Fibroblast of the aortic adventitia (primary cell): ENCODE results near the gene DAZ2. TPM values are rescaled to one million over a fixed set of nuclear protein-coding genes. Genes with fewer than 3 reads are reported as not detected.
"Not testable (repeated sequence)": the region's sequence is repeated elsewhere in the genome, so short reads cannot be mapped to it uniquely, and the experiment has no call there.

Source experiments
- DNase-seq: peaks from one replicate; pipeline ENCODE4 v3.0.0-alpha.2; 2010; ENCODE audit warnings: low read depth
- H3K4me3 ChIP-seq: 2 replicates; pipeline ENCODE4 v1.5.1; 2011; ENCODE audit warnings: low read depth, mild to moderate bottlenecking, control low read depth, low read length, moderate library complexity
- total RNA-seq: library from RNA; depleted of rRNA; stranded (reverse); fragments of >200 nt; gene quantifications from 2 replicates; pipeline ENCODE4 v1.2.3, GENCODE V29; 2012; ENCODE audit warnings: low replicate concordance

Gene DAZ2, protein sequence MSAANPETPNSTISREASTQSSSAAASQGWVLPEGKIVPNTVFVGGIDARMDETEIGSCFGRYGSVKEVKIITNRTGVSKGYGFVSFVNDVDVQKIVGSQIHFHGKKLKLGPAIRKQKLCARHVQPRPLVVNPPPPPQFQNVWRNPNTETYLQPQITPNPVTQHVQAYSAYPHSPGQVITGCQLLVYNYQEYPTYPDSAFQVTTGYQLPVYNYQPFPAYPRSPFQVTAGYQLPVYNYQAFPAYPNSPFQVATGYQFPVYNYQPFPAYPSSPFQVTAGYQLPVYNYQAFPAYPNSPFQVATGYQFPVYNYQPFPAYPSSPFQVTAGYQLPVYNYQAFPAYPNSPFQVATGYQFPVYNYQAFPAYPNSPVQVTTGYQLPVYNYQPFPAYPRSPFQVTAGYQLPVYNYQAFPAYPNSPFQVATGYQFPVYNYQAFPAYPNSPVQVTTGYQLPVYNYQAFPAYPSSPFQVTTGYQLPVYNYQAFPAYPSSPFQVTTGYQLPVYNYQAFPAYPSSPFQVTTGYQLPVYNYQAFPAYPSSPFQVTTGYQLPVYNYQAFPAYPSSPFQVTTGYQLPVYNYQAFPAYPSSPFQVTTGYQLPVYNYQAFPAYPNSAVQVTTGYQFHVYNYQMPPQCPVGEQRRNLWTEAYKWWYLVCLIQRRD
- not detected in 2 replicates for total RNA-seq

DNA sequence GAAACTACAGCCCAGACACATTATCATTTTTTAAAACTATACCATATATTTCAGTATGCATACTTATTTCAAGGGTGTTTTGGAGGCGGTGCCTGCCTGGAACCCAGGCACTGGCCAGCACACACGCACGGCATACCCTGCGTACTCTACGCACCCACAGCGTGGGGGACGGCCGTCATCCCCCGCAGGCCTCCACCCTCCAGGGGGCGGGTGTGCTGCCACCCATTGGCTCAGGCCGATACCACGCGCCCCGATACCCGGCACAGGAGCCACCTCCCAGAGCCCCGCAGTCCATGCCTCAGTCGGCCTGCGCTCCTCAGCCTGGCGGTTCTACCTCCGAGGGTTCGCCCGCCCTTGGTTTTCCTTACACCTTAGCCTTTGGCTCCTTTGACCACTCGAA is at the start of gene DAZ2:
Gene DAZ2 (plus strand): TSS at position 301 of the 400 bp plus-strand sequence. CDS start 208 bp downstream, outside the sequence.
- H3K4me3 ChIP-seq, DNase-seq: not testable (repeated sequence)

DNA sequence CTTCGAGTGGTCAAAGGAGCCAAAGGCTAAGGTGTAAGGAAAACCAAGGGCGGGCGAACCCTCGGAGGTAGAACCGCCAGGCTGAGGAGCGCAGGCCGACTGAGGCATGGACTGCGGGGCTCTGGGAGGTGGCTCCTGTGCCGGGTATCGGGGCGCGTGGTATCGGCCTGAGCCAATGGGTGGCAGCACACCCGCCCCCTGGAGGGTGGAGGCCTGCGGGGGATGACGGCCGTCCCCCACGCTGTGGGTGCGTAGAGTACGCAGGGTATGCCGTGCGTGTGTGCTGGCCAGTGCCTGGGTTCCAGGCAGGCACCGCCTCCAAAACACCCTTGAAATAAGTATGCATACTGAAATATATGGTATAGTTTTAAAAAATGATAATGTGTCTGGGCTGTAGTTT is 20.4 kb upstream of the DAZ2 start, which contains the start of gene DAZ1:
Gene DAZ1 (minus strand): TSS at position 101 of the 400 bp plus-strand sequence. CDS start 208 bp downstream, outside the sequence.
- not testable (repeated sequence) for H3K4me3 ChIP-seq, DNase-seq

DNA sequence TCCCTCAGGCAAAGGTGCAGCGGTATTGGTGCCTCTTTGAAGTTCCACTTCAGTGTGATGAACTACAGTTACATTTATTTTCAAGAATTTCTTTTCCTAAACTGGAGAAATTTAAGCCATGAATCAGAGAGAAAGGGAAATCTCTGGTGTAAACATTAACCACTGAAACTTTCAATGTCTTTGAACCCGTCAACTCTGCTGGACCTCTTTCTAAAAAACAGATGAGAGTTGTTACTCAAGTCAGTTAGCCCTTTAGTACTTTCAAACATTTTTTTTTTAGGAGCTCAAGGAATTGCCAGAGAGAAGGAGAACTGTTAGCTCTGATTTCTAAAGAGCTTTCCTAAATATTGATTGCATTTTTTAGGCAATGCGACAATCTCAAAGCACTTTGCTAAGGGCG is 11.9 kb upstream of the DAZ2 start:
- not testable (repeated sequence) for DNase-seq, H3K4me3 ChIP-seq

DNA sequence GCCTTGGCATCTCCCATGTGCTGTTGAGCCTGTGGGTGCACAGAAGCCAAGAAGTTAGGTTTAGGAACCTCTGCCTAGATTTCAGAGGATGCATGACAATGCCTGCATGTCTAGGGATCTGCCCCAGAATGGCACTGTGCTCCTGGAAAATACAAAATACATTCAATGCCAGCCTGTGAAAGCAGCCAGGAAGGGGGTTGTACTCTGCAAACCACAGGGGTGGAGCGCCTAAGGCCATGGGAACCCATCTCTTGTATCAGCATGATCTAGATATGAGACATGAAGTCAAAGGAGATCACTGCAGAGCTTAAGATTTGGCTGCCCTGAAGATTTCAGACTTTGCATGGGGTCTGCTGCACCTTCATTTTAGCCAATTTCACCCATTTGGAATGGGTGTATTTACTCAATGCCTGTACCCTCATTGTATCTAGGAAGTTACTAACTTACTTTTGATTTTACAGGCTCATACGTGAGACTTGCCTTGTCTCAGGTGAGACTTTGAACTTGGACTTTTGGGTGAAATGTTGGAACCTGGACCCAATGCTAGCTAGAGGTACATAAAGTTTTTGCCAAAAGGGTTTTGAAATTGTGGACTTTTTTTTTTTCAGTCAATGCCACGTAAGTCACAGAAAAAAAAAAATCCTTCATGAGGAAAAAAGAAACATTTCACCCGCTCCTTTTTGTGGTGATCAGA is 9.4 kb upstream of the DAZ2 start:
- not testable (repeated sequence) for DNase-seq, H3K4me3 ChIP-seq

DNA sequence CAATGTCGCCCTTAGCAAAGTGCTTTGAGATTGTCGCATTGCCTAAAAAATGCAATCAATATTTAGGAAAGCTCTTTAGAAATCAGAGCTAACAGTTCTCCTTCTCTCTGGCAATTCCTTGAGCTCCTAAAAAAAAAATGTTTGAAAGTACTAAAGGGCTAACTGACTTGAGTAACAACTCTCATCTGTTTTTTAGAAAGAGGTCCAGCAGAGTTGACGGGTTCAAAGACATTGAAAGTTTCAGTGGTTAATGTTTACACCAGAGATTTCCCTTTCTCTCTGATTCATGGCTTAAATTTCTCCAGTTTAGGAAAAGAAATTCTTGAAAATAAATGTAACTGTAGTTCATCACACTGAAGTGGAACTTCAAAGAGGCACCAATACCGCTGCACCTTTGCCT is 8.7 kb upstream of the DAZ2 start:
- DNase-seq, H3K4me3 ChIP-seq: not testable (repeated sequence)

Other genes starting within 250 kb of the DAZ2 start
- gene BPY2, start 235.3 kb upstream of the DAZ2 start, total RNA-seq, result not detected in 2 replicates
- not detected in 2 replicates for gene DAZ1, start 20.5 kb upstream of the DAZ2 start, total RNA-seq